GM18526 (cell line): Measurements from ENCODE around the gene NFATC1.

Experiments
- POLR2A ChIP-seq: IDR thresholded peaks from 3 replicates; pipeline ENCODE4 v1.6.1; 2011; ENCODE audit not compliant: insufficient read length; ENCODE audit errors: extremely low read depth

Gene NFATC1

DNA sequence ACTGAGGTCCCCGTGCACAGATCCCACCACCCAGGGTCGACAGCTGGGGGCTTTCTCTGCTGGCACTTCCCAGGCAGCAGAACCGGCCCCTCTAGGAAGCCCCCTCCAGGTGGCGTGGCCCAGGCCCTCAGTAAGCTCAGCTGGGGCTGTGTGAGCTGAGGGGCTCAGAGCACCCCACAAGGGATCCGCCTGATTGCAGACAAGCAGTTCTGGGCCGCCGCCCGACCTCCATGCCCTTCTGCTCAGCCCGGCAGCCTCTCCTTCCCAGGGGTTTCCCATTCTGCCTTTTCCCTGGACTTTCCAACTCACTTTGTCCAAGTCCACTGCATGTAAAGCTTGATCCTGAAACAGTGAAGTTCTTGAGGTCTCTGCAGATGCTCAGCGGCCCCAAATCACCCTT, 76.4 kb downstream of the NFATC1 start:
- TF ChIP-seq POLR2A = no peak

DNA sequence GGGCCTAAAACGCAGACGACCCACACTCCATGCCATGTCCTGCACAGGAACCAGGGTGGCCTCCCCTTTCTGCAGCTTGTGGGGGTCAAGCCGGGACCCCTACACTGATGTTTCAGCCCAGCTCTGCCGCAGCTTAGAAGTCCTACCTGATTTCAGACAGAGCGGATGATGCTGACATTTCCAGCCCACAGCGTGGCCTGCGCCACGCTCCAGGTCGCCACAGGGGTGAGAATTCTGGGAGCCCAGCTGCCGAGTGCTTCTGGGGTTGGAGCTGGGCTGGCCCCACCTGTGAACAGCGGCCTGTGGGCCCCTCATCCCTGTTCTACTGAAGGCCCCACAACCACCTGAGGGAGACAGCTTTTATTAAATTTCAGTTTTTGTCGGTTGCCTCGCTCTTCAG, 77.2 kb downstream of the NFATC1 start:
- TF ChIP-seq POLR2A = no peak

DNA sequence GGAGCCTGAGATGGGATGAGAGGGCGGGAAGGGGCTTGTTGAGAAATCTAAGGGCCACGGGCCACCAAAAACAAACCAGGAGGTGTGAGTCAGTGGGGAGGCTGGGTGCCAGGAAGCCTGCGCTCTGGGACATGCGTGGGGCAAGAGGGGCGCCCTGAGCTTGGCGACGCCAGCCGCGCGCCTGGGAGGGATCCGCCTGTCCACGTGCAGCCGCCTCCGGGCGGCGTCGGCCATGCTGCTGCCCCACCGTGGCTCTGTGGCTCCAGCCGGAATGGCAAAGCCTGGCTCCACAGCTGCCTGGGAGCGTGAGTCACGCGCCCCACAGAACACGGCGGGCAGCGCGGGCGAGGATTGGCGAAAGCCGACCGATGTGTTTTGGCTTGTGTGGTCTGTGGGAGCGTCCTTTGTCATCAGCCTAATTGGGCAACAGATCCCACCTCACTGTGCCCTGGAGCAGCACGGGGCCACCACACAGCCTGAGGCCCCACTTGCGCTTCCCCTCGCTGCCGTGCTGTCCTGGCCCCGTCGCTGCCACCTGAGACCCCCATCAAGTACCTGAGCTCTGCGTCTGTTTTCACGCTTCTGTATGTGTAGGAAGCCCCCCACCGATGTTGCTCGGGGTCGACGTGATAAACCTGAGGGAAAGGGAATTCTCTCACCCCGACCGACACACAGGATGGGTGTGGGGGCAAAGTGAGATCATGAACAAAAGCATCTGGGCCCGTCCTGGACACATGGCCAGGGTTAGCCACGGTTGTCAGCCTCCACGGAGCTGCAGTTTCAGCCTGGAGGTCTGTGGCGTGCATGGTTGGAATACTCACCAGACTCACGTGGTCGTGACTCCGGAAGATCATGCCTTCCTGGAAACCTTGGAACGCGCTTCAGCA, 80.5 kb downstream of the NFATC1 start:
- TF ChIP-seq POLR2A = no peak

DNA sequence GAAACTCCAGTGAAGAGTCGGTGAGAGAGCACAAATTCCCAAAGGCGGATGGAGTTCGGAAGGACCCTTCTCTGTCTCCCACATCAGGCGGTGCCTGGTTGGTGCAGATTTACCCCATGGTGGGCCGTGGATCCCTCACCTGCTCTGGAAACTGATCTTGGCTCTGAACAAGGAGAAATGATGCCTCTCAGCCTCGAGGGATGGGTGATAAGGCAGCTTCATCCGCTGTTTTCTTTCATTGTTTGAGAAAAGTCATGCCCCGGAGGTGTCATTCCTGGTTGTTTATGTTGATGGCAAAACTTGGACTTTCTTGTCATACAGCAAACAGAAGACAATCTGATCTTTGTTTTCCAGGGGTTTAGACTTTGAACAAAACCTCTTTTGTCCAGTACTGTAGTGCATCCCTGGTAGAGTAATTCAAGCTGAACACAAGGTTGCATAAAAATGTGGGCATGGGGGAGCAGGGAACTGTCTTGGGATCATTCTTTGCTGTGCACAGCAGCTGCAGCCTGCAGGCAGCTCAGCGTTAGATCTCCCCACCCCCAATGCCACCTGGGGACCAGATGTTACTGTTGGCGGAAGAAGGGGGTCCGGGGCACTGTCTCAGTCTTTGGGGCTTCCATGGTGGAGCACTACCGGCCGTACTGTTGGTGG, 81.3 kb downstream of the NFATC1 start:
- TF ChIP-seq POLR2A = no peak

DNA sequence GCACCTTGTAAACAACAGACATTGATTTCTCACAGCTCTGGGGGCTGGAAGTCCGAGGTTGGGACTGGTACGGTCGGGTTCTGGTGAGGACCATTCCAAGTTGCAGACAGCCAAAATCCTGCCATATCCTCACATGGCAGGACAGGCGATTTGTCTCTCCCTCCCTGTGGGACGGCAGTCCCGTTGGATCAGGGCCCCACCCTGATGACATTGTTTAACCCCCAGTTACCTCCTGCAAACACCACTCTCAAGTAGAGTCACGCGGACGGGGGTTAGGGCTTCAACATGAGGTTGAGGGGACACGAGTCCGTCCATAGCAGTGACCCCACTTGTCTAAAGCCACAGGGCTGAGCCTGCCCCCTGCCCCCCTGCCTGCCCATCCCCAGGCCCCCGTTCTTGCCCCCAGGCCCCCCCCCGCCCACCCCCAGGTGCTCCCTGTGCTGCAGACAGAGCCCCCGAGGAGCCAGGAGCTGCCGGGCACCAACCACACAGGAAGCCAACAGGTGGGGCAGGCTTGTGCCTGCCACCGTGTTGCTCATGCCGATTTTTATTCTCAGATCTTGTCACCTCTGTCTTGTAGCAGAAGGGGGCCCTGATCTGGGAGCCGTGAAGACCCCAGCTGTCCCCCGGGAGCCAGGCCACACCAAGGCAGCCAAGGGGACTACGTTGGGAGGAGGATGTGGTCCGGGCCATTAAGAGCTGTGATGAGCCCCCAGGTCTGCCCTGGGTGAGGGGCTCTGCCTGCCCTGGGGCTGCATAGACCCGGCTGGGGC, 82.2 kb downstream of the NFATC1 start:
- no peak for TF ChIP-seq POLR2A

DNA sequence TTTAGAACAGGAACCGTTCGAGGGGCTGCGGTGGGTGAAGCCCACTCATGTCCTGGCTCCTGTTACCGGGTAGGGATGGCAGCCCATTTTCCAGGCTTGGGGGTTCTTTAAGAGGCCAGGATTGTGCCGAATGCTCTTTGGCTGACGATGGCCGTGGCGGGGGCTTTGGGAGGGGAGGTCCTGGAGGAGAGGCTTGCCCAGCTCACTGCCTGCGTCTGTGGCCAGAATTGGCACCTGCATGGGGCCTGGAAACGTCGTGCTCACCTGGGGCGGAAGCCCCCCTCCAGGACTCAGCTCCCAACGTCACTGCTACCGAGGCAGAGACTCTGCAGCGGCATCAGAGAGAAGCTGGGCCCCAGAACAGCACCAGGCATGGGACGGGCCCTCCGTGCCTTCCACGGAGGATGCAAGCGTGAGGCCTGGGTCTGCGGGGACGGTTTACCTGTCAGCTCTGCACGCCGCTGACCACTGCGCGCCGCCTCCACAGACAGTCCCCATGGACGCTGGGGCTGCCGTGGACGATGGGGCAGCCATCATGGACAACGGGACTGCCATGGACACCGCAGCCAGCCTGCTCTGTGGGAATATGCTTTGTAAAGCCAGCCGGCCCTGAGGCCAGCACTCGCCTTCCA, 82.9 kb downstream of the NFATC1 start:
- no peak for TF ChIP-seq POLR2A

DNA sequence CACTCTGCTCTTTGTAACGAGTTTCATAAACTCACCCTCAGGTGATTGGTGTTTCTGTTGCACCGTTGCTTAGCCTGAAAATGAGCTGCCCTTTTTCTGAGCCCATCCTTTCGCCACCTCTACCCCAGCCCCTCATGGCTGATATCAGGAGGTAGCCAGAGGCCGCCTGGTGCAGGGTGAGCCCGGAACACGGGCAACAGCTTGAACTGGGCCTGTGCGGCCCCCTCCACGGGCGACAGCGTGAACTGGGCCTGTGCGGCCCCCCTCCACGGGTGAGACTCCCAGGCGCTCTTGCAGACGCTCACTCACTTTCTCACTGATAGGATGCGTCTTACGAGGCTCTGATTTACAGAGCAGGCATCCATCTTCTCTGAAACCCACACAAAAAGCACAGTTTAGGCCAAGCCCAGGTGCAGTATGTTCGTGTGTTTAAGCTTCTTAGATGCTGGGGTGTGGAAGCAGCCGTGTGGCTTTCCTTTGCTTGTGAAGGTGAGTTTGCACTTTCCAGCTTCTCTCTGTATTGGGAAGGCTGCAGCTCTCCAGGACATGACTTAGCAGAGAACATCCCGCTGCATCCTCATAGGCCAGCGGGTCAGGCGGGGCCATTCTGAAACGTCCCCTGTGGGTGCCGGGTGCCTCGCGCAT, 83.5 kb downstream of the NFATC1 start:
- TF ChIP-seq POLR2A = no peak

DNA sequence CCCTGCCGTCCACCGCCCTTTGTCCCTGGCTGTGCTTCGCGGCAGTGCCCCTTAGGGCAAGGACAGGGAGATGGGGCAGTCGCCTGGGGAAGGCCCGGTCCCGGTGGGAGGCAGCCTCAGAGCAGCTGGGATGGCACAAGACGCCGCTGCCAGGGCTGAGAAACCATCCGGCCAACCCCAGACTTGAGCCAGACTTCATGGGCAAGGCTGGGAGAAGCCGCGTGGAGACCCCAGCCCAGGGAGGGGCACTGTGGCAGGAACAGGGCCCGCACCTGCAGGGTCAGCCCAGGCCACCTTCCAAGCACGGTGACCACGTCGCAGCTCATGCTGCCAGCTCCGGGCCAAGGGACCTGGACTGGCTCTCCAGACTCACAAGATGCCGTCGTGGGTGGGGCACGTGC, 84.0 kb downstream of the NFATC1 start:
- TF ChIP-seq POLR2A = no peak

DNA sequence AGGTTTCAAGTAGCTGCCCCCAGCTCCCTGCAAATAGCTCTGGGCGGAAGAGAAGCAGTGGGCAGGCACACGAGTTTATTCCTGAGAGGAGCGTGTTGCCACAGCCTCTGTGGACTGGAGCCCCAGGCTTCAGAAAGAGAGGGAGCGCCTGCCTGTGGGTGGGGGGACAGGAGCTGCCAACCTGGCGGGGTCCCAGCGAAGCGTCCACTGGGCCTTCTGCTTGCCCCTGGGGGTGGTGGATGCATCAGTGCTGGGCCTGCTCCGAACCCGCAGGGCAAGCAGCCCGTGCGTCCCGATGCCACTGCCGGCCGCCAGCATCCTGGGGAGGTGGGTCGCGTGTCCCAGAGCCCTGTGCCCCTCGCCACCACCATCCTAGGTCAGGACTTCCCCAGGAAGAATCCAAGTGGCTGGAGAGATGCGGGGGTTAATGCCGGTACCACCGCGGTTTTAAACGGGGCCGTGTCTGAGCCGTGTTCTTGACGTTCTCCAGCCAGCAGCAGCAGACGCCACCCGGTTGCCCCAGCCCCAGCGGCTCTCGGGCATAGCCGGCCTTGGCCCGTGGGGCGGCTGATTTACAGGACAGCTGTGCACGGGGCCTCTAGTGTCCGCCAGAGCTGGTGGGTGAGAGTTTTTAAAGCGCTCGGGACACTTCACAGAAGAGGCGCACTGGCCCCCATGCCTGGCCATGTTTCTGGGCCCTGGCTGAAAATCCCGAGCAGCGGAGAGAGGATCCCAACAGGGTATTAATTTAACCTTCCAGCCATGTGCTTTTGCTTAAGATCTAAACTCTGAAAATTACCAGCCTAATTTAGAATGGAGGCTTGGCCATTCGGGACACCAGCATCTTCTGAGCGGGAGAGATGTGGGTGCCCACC, 84.7 kb downstream of the NFATC1 start:
- no peak for TF ChIP-seq POLR2A

DNA sequence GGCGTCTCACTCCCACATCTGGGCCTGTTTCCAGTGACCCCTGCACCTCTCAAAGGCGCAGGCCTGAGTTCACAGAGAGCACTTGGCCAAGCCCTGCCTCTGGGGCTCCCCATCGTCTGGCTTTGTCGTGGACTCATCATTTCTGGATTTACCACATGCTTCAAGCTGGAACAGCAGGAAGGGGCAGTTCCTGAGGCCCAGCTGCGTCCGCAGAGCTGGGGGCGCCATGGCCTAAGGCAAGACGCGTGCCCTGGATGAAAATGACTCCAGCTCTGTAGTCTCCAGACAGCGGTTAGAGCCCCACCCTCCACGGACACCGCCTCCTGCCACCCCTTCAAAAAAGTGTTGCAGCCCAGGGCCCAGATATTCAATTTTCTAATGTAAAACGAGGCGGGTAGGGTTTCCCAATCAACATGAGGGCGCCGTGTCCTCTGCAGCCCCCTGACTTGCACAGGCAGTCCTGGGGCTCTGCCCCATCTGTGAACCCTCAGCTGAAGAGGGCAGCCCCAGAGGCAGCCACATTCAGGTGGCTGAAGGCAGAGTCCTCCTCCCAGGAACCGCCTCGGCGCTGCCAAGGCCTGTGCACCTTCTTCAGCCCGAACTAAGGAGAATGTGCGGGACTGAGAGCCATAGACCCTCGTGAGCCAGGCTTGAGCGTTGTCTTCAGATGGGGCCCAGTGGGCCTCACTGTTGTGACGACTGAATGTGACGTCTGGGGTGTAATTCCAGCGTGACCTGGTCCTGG, 85.5 kb downstream of the NFATC1 start:
- TF ChIP-seq POLR2A = no peak

DNA sequence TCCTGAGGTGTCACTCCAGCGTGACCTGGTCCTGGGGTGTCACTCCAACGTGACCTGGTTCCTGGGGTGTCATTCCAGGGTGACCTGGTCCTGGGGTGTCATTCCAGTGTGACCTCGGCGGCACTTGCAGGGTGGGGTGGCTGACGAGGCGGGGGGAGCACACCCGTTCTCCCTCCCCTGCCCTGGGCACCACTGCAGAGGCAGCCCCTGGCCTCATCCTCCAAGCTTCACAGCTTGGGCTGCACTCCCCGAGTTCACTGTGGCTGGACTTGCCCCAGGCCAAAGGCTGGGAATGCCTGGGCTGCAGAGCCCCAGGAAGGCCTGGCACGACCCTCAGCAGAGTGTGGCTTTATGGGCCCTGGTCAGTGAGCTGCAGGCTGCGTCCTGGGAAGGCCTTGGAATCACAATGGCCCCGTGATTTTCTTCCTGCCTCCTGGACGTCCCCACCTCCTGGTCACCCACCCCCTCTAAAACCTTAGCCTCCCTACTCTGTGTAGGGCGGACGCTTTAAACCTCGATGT, 88.3 kb downstream of the NFATC1 start:
- no peak for TF ChIP-seq POLR2A

DNA sequence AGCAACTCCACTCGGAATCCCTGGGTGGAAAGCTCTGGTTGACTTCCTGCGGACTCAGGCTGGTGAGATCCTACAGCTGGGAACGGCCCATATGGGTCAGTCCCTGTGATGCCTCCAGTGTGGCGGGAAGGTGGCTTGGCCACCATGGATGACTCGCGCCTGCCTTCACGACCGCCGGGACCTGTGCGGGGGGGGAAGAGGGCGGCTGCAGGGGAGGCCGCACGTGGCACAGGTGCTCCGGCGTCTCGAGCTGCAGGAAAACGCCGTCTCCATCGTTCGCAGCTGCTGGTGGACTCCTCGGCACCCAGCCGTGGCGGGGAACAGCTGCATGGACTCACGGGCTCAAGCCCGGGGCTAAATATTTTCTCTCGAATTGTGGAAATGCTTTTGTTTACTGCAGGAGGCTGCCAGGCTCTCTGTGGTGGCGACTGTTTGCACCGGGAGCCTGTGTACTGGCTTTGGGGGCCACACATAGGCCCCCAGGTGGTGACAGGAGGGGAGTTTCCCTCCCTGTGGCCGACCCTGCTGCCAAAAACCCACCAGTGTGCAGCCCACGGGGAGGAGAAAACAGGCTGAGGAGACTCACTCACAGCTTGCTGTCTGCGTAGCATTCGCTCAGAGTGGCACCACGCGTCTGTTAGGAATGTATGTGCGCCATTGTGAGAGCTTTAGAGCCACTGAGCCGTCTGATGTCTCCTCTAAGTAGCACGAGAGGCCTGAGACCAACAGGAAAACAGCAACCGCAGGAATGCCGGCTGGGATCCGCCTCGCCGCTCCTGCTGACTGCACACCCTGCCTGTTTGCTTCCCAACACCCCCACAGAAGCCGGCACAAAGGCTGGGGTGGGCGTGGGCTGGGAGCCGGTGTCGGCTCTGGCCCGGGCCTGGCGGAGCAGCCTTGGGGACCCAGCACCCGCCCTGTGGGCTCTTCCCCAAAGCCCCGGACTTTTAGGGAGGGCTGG, 89.2 kb downstream of the NFATC1 start:
- no peak for TF ChIP-seq POLR2A
